NB4 (cell line): ENCODE results near the gene GLT1D1.

Source experiments
- CTCF ChIP-seq: IDR thresholded peaks from one replicate; pipeline ENCODE4 v1.5.1; 2012; ENCODE audit warnings: low read depth, low read length
- POLR2A ChIP-seq: IDR thresholded peaks from 2 replicates; pipeline ENCODE4 v1.6.1; 2011; ENCODE audit warnings: mild to moderate bottlenecking; ENCODE audit not compliant: insufficient read length; ENCODE audit errors: extremely low read depth

- TF ChIP-seq CTCF (no peak), POLR2A (no peak)
Measured at GRCh38 chr12:129002427-129002826, 149.1 kb downstream of the GLT1D1 start.
